GM12873 (cell line): Measurements from ENCODE around the gene WDR31.

Experiments used
- CTCF ChIP-seq: IDR thresholded peaks from 2 replicates; pipeline ENCODE4 v1.5.1; 2012; ENCODE audit warnings: low read depth, mild to moderate bottlenecking, moderate library complexity, low read length, control low read depth; ENCODE audit not compliant: insufficient read depth; ENCODE audit errors: missing control alignments

WDR31 gene

GRCh38 chr9:113360242-113360842 is 20.3 kb upstream of the WDR31 start:
- TF ChIP-seq CTCF: no peak

DNA sequence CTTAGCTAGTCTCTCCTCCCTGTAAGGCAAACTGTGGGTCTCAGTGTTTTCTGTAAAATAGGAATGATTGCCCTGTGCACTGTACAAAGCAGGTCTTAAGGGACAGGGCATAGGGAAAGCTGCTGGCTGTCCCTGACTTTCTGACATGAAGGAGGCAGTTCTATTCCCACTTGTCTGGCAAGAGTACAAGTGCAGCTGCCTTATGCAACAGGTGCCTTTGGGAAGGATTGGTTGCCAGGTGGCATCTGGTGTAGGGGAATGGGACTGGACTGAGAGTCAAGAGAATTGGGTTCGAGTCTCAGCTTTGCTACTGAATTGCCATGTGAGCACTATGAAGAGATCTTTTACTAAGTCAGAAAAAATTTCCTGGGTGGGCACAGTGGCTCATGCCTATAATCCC is 19.3 kb upstream of the WDR31 start:
- no peak for TF ChIP-seq CTCF

- no peak for TF ChIP-seq CTCF
Observed at GRCh38 chr9:113356686-113357292, 16.7 kb upstream of the WDR31 start.

- TF ChIP-seq CTCF: peak; percentile 8
Observed at GRCh38 chr9:113355040-113355596, 15.0 kb upstream of the WDR31 start.

DNA sequence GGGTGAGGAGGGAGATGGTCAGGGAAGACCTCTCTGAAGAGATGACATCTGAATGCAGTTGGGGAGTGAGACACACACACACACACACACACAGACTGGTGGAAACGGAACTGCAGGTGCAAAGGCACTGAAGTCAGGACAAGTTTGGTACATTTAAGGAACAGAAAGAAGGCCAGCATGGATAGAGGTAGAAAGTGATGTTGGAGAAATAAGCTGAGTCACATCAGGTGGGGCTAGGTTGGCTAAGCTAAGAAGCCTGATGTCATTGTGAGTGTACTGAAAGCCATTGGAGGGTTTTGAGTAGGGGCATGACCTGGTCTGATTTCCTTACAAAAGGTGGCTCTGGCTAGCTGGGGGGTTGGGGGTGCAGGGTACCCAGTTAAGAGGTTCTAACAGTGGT is 12.3 kb upstream of the WDR31 start:
- no peak for TF ChIP-seq CTCF

DNA sequence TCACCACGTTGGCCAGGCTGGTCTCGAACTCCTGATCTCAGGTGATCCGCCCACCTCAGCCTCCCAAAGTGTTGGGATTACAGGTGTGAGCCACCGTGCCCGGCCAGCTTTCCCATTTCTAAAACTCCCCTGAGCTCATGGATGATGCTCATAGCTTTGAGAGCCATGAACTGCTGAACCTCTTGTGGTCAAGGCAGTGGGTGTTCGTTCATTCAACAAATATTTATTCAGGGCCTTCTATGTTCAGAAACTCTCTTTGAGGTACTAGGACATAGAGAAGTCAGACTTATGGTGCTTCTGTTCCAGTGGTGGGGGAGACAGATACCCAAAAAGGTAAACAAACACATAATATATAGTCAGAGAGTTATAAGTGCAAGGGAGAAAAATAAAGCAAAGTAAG is 11.9 kb upstream of the WDR31 start:
- no peak for TF ChIP-seq CTCF

DNA sequence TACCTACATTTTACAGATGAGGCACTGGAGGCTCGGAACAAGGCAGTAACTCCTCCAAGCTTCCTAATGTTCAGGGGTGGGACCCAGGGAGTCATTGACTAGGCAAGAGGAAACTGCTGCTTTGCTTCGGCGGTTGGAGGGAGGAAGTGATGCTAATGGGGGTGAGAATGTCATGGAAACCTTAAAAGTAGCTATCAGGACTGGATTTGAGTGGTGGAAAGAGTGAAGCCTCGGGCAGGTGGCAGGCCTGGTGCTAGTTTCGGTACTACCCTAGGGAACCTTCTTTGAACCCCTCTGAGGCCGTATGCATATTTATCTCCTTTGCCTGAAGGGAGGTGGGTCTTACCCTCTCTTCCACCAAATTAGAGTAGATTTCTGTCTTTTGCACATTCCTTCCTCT is 10.9 kb upstream of the WDR31 start:
- no peak for TF ChIP-seq CTCF
